ENCODE data around the gene THYN1. TPM values are rescaled to one million over a fixed set of nuclear protein-coding genes. Genes with fewer than 3 reads are reported as not detected.

The THYN1 gene
- total RNA-seq, 4 donors from 2014 or later, result 37.8 to 62.7 (median 52.3) TPM

DNA sequence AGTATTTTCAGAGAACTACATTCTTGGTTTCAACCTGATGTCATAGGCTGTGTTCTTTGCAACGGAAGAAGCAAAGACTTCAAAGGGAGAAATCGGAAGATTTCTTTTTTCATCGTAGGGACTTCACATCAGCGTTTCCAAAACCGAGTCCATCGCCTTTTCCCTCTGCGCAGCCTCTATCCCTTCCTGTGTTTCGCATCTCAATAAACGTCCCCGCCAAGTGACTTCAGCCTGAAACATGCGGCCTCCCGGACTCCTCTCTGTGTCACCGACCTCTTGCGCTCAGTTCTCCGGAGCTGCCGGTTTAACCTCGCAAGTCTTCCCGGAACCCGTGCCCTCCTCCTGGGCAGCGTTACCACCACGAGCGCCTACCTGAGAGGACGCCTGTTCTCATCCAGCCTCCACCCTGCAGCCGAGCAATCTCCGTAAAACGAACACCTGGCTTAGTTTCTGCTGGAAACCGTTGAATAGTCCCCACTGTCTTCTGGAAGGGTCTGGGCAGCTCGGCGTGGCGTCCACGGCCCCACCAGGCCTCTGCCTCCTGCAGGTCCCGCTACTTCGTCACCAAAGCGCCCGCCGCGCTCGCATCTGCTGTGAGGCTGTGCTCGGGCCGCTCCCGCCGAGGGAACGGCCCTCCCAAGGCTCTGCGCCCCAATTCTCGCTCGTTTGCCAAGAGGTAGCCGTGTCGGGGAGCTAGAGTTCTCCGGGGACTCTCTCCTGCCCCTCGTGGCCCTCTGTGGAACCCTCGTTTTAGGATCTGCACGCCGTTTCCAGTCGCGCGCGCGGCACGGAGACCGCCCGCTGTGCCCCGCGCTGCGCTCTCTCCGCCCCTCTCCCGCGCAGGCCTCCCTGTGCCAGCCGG, 22.6 kb upstream of the THYN1 start, which contains the start of gene GLB1L3:
GLB1L3 (plus strand) TSS at position 846 of the 862 bp plus-strand sequence. CDS start 362 bp downstream, outside the sequence.
- TF ChIP-seq, protein P1, sequence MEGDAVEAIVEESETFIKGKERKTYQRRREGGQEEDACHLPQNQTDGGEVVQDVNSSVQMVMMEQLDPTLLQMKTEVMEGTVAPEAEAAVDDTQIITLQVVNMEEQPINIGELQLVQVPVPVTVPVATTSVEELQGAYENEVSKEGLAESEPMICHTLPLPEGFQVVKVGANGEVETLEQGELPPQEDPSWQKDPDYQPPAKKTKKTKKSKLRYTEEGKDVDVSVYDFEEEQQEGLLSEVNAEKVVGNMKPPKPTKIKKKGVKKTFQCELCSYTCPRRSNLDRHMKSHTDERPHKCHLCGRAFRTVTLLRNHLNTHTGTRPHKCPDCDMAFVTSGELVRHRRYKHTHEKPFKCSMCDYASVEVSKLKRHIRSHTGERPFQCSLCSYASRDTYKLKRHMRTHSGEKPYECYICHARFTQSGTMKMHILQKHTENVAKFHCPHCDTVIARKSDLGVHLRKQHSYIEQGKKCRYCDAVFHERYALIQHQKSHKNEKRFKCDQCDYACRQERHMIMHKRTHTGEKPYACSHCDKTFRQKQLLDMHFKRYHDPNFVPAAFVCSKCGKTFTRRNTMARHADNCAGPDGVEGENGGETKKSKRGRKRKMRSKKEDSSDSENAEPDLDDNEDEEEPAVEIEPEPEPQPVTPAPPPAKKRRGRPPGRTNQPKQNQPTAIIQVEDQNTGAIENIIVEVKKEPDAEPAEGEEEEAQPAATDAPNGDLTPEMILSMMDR (IDR thresholded peaks at IDR 0.05), result peak in 3 of 6 experiments; percentile 6 to 34 (median 16)
- no peak for TF ChIP-seq POLR2A (IDR thresholded peaks at IDR 0.05)
- Histone ChIP-seq H3K4me1 (peaks cover 0 to 18% (median 11%) of the 10 kb centered on the region in 4 donors), H3K9me3 (peaks cover 0 to 5% (median 1%) of the 10 kb centered on the region in 4 donors), H3K27me3 (peaks cover 0 to 36% of the 10 kb centered on the region in 2 donors), H3K27ac (peak within 1 kb of the TSS in 1 of 4 donors; percentile 55), H3K4me3 (peak within 1 kb of the TSS; percentile 26 to 44 (median 41)), H3K36me3 (no peaks in the 10 kb centered on the region)
- peak in 2 of 3 donors; percentile 43 to 69 for DNase-seq

DNA sequence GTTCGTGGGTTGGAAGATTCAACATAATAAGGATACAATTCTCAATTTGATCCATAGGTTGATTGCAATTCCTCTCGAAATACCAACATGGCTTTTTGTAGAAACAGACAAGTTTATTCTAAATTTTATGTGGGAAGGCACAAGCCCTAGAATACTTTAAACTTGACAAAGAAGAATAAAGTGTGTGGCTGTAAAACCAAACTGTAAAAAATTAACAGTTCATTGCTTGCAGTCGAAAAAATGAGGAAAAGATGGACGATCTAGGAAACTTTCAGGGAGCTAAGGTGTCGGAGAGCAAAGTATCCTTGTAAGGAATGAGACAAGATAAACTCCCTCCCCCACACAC, 22.0 kb upstream of the THYN1 start:
- Histone ChIP-seq H3K4me1 (peaks cover 0 to 18% (median 11%) of the 10 kb centered on the region in 4 donors), H3K4me3 (no peak overlapping the region), H3K36me3 (no peaks in the 10 kb centered on the region), H3K27me3 (peaks cover 0 to 36% of the 10 kb centered on the region in 2 donors), H3K9me3 (peaks cover 0 to 5% (median 1%) of the 10 kb centered on the region in 4 donors), H3K27ac (no peak overlapping the region)
- DNase-seq, result no peak
- no peak for TF ChIP-seq POLR2A (IDR thresholded peaks at IDR 0.05)
- TF ChIP-seq, protein P1 (IDR thresholded peaks at IDR 0.05), result no peak

DNA sequence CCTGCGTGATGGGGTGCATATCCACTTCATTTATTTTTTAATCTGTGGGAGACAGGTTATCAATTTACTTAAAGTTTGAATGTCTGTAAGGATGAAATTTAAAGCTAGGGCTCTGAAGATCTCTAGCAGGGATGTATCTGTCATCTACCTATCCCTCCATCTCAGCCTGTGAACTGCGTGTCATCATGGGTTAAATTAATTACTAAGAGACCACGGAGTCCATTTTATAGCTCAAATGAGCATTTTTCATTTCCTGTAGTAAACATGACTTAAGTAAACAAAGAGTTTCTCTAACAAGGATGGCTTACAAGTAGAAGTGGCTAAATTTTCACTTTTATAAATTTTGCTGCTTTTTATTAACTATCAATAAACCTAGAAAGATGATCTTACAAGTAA, 20.2 kb upstream of the THYN1 start:
- Histone ChIP-seq H3K4me1 (peaks cover 0 to 18% (median 11%) of the 10 kb centered on the region in 4 donors), H3K36me3 (no peaks in the 10 kb centered on the region), H3K4me3 (no peak overlapping the region), H3K9me3 (peaks cover 0 to 2% (median under 1%) of the 10 kb centered on the region in 4 donors), H3K27me3 (peaks cover 0 to 36% of the 10 kb centered on the region in 2 donors), H3K27ac (no peak overlapping the region)
- no peak for DNase-seq
- TF ChIP-seq, protein P1 (IDR thresholded peaks at IDR 0.05), result no peak
- no peak for TF ChIP-seq POLR2A (IDR thresholded peaks at IDR 0.05)

DNA sequence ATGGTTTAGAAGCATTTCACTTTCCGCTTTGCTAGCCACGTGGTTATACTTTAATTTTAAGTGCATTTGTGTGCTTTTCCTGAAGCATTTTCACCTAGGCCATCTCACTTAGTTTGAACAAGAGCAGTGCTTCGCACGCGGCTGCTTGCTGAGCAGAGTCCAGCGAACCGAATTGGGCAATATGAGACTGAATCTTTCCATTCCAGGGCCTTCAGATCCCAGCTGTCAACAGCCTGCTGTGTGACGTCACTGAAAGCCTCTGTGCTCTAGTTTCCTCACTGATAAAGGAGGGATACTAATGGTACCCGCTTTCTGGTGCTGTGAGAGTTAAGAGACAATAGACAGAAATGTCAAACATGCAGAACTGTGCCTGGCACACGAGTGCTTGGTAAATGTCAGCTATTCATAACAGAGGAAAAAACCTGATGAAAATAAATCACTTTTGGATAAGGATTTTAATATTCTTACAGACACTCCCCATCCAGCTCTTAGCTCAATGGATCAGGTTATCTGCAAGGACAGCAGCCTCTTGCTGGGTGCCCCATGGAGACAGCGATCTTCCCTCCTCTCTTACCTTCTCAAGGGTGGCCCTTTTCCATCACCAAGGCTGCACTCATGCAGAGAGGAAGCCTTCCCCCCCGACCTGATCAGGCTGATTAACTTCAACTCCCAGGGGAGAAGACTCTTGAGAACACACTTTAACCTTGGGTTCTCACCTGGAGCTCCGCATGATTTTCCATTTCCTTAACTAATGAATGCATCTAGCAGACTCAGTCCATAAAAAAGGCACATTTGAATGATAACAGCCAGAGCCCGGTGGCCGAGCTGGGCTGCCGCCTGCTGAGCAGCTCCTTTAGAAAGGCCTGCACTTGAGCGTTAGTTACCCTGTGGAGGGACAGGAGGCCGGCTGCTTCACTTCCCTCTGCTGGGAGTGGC, 19.5 kb upstream of the THYN1 start:
- DNase-seq, result peak in 1 of 3 donors; percentile 43
- Histone ChIP-seq H3K9me3 (no peaks in the 10 kb centered on the region), H3K4me1 (peaks cover 0 to 18% (median 11%) of the 10 kb centered on the region in 4 donors), H3K27ac (no peak overlapping the region), H3K4me3 (no peak overlapping the region), H3K27me3 (peaks cover 0 to 35% of the 10 kb centered on the region in 2 donors), H3K36me3 (no peaks in the 10 kb centered on the region)
- TF ChIP-seq POLR2A (IDR thresholded peaks at IDR 0.05), result no peak
- TF ChIP-seq, protein P1 (IDR thresholded peaks at IDR 0.05), result no peak

DNA sequence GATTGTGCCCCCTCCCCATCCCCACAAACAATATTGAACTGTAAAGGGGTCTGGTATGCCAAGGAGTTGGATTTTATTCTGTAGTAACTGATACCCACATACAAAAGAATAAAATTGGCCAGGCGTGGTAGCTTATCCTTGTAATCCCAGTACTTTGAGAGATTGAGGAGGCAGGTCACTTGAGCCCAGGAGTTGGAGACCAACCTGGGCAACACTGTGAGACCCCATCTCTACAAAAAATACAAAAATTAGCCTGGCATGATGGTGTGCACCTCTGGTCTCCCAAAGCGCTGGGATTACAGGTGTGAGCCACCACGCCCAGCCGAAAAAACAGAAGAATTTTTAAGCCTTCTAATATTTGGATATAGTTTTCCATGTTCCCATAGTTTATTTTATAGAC, 18.8 kb upstream of the THYN1 start:
- Histone ChIP-seq H3K36me3 (no peaks in the 10 kb centered on the region), H3K9me3 (no peaks in the 10 kb centered on the region), H3K27ac (no peak overlapping the region), H3K27me3 (peaks cover 0 to 28% of the 10 kb centered on the region in 2 donors), H3K4me1 (peaks cover 0 to 15% (median 8%) of the 10 kb centered on the region in 4 donors), H3K4me3 (no peak overlapping the region)
- TF ChIP-seq, protein P1 (IDR thresholded peaks at IDR 0.05), result no peak
- no peak for TF ChIP-seq POLR2A (IDR thresholded peaks at IDR 0.05)
- DNase-seq, result peak in 1 of 3 donors; percentile 5

All from Peyer's patch (tissue), 4 donors.